Measurements from ENCODE around the gene RDH16.
"Not testable (repeated sequence)": the region's sequence is repeated elsewhere in the genome, so short reads cannot be mapped to it uniquely, and the experiment has no call there.

Gene RDH16

DNA sequence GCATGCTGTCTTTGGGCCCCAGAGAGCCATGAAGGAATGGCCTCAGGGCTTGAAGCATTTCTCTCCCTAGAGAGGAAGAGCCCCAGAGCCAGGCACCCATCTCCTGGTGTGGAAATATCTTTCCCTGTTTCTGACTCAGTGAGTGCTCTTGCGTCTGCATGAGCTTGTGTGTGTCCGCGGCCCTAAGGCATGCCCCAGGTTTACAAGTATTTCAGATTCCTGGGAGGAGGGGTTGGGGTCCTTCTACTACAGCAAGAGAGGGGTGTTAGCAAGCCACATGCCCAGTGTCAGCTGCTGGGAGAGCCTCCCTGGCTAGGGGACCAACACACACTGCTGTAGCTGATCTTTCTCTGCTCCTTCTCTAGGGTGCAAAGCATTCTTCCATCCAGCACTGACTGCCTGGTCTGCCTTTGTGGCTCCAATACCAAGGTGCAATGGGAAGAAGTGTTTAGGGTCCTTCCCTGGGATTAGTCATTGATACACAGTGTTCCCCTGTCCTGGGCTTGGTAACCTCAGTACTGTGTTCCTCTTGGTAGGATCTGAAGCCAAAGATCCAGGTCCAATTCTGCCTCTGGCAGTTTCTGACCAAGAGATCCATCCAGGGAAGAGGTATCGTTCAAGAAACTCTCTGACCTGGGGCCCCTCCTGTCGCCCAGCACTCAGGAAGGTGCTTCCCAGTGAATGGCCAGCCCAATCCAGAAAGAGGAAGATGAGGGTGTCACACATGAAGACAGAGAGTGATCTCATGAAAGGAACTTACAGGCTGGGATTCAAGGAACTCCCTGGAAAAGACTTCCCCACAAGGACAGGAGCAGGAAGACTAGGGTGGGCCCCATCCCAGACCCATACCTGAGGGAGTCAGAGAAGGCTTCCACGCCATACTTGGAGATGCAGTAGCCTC, 3.1 kb downstream of the RDH16 start:
- no peak for DNase-seq (ENCODE audit: low read depth)

GRCh38 chr12:56953314-56953713, 4.1 kb downstream of the RDH16 start:
- DNase-seq (ENCODE audit: low read depth), result no peak

DNA sequence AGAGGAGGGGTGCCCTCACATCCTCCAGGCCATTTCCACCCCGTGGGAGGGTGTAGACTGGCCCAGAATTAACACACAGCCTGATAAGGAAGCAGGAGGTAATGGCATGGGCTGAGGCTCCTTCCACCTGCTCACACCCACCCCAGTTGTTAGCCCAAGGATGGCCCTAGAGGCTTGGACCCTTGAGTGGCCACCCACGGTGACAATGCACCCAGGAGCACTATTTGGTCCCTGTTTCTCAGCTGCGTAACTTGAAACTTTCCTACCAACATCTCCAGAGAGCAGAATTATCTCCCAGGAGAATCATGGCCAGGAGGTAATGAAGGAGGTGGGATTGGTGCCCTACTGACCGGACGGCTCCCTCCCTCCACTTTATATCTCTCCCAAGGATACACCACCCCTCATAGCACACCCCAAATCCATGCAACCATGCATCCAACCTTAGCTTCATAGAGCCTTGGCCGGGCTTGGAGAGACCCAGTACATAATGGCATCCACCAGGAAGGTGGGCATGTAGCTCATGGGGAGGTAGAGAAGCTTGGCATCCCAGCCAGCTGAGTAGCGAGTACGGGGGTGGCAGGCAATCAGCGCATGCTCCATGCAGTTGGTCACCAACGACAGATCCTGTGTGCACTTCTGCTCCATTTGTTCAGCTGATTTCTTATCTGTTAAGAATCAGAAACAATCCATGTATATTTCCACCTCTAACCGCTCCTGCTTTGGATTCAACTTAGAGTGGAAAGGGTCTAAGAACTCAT, 5.6 kb downstream of the RDH16 start:
- DNase-seq (ENCODE audit: low read depth), result no peak

GRCh38 chr12:56948881-56949280, 8.5 kb downstream of the RDH16 start:
- no peak for DNase-seq (ENCODE audit: low read depth)

GRCh38 chr12:56948457-56948777, 9.0 kb downstream of the RDH16 start:
- no peak for DNase-seq (ENCODE audit: low read depth)

DNA sequence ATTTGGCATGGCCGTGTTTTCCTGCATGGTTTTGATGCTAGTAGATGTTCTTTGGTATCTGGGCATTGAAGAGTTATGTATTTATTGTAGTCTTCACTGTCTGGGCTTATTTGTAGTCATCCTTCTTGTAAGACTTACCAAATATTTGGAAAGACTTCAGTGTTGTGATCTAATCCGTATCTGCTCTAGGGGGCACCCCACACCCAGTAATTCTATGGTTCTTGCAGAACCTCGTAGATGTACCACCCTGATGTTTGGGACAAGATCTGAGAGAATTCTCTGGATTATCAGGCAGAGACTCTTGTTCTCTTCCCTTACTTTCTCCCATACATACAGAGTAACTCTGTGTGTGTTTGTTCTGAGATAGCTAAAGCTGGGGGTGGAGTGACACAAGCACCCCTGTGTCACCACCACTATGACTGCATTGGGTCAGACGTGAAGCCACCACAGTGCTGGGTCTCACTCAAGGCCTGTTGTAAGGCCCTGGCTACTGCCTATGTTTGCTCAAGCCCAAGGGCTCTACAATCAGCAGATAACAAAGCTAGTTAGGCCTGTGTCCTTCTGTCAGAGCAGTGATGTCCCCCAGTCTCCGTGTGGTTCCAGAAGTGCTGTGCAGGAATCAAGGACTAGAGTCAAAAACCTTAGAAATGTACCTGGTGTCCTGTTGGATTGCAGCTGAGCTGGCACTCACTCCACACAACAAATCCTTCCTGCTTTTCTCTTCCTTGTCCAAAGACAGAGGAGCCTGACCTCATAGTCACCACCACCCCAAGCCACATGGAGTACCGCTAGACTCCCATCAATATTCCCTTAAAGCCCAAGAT, 9.6 kb downstream of the RDH16 start:
- no peak for DNase-seq (ENCODE audit: low read depth)

DNA sequence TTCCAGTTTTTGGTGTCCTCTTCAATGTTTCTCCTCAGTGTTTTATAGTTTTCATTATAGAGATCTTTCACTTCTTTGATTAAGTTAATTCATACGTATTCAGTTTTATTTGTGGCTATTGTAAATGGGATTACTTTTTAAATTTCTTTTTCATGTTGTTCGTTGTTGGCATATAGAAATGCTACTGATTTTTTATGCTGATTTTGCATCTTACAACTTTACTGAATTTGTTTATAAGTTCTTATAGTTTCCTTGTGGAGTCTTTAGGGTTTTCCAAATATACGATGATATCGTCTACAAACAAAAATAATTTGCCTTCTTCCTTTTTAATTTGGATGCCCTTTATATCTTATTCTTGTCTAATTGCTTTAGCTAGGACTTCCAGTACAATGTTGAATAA, 13.5 kb downstream of the RDH16 start:
- no peak for DNase-seq (ENCODE audit: low read depth)

DNA sequence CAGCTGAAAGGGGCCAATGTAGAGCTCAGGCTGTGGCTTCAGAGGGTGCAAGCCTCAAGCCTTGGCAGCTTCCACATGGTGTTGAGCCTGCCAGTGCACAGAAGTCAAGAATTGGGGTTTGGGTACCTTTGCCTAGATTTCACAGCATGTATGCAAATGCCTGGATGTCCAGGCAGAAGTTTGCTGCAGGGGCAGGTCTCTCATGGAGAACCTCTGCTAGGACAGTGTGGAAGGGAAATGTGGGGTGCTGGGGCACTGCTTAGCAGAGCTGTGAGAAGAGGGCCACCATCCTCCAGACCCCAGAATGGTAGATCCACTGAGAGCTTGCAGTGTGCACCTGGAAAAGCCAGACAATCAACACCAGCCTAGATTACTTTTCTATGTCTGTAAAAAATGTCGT, 14.0 kb downstream of the RDH16 start:
- DNase-seq (ENCODE audit: low read depth), result not testable (repeated sequence)

DNA sequence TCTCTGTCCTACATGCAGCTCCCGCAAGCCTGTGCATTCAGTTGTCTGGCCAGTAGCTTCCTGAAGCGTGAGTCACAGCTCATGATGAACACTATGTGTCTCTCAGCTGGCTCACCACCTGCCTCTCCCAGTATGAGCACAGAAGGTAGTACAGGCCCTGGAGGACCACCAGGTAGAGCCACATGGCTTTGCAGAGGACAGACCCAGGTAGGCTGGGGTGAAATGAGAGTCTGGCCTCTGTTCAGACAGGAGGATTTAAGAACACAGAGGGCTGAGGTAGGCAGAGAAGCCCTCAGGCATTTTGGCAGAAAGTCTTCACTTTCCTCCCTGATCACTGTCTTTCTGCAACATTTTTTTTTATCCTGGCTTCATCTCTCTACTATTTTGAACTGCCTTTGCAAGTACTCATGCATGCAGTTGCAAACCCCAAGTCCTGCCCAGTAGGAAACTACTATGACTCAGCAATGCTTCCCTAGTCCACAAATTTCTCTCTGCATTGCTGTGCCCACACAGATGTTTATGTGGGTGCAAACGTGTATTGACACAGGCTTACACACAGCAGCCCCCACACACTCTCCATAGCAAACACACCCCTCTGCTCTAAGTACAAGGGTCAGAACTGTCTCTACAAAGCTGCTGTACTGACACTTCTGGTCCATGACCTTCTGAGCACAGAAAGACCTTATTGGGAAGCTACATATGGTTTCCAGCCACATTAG, 15.9 kb downstream of the RDH16 start:
- peak; percentile 68 for DNase-seq (ENCODE audit: low read depth)

DNA sequence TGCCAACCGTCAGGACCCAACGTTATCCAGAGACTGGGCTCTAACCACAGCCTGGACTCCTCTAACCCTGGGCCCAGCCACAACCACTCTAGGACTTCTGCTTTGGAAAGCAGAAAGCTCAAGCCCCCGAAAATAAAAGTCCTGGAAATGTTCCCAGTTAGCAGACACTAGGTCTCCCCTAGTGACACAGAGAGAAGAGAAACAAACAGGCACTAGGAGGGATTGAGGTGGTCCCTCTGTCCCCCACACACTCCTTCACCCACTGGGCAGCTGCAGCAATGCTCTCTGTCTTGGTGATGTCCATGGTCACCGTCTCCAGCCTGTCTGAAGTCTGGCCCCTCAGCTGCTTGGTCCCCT, 16.5 kb downstream of the RDH16 start:
- DNase-seq (ENCODE audit: low read depth), result not testable (repeated sequence)

DNA sequence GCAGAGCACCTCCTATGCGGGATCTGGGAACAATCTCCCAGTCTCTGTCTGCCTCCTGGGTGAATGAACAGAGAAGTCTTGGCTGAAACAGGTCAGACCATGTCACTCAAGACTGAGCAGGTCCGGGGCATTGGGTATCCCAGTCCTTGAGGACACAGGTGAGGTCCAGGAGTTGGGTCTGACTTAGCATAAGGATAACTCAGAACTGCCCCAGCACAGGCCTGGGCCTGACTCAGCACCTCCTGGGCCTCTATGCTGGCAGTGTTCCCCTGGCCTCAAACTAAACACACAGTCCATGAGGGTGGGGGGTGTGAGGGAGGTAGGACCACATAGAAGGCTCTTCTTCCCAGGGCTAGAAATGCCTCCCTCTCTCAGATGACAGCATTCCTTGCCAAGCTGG, 21.7 kb downstream of the RDH16 start:
- no peak for DNase-seq (ENCODE audit: low read depth)

- DNase-seq (ENCODE audit: low read depth), result no peak
Measured at GRCh38 chr12:56935157-56935556, 22.3 kb downstream of the RDH16 start.

DNA sequence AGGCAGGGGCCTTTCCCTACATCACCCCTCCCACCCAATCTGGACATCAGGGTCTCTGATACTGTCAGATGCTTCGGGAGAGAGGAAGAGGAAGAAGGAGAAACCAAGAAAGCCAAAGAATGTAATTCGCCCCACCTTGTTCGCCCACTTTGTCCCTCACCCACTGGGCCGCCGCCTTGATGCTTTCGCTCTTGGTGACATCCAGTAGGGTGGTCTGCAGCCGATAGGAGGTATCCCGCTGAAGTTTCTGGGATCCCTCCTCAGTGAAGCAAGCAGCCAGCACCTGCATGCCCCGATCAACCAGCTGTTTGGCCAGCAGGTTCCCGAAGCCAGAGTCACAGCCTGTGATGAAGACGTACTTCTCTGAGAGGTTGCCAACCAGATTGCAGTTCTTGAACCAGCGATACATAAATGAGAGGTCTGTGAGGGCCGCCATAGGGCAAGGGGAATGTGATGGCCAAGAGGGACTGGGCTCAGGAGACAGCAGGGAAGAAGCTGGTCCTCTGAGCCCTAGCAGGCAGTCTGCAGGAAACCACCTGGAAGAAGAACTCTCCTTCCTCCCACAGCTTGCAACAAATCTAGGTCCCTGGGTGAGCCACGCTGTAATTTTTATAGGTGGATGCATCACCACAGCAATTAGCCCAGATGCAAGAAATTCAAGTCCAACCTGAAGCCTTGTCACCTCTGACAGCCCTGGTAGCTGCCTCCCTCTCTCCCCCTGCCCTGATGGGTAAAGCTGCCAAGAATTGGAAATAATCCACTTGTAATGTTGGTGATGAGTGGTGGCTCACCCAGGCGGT, 23.4 kb downstream of the RDH16 start, which contains the start of gene SDR9C7:
SDR9C7 (minus strand) TSS at position 583 of the 800 bp plus-strand sequence; CDS start at position 436, 147 bp downstream.
- no peak for DNase-seq (ENCODE audit: low read depth)

GRCh38 chr12:56932867-56933266, 24.5 kb downstream of the RDH16 start:
- no peak for DNase-seq (ENCODE audit: low read depth)

GRCh38 chr12:56932146-56932545, 25.3 kb downstream of the RDH16 start:
- no peak for DNase-seq (ENCODE audit: low read depth)

GRCh38 chr12:56931474-56931978, 25.9 kb downstream of the RDH16 start:
- peak; percentile 83 for DNase-seq (ENCODE audit: low read depth)

- DNase-seq (ENCODE audit: low read depth), result no peak
Measured at GRCh38 chr12:56930241-56930640, 27.2 kb downstream of the RDH16 start.

DNA sequence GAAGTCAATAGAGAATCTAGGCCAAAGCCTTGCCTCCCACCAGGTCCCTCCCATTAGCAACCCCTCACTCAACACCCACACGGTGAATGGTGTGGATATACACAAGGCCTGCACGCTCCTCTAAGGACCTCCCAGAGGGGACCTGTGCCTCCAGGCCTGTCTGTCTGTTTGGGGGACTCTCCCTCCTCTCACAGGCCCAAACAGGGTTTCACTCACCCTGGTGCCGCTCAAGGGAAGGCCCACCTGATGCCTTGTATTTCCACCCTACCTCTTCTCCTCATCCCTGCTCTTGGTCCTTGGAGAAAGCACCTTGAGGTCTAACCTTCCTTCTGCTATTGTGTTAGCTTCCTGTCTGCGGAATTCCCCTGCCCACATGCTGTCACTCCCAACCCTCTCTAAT, 27.6 kb downstream of the RDH16 start:
- no peak for DNase-seq (ENCODE audit: low read depth)

DNA sequence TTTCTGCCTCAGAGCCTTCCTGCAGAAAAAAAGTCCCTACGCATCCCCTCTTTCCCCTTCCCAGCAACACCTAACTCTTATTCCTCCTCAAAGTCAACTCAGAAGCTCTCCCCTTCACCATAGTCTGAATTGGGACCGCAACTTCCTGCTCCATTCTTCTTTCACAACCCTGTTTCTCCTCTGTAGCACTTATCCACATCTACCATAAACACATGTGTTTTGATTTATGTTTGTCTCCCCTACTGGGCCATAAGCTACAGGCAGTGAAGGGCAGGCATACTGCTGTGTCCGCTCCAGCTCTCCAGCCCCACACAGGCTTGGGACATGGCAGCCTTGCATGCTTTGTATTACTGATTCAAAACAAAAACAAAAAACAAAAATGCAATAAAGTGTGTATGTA, 29.1 kb downstream of the RDH16 start:
- DNase-seq (ENCODE audit: low read depth), result no peak

- no peak for DNase-seq (ENCODE audit: low read depth)
Measured at GRCh38 chr12:56927281-56927680, 30.1 kb downstream of the RDH16 start.

- no peak for DNase-seq (ENCODE audit: low read depth)
Measured at GRCh38 chr12:56922031-56922430, 35.4 kb downstream of the RDH16 start.
